Posterior vena cava (tissue), 2 donors: ENCODE data around the gene RGS1. TPM values are rescaled to one million over a fixed set of nuclear protein-coding genes. Genes with fewer than 3 reads are reported as not detected.

ENCODE experiments used
- DNase-seq: peaks from one replicate; pipeline ENCODE4 v3.0.0-alpha.2; 2020; ENCODE audit warnings: low spot score
- intact Hi-C, 2 donors: fragments of 100-400 bp; cut with DNase I; formaldehyde crosslinking; loops; one replicate each; pipeline versions ENCODE4 v1.14.1 to v1.14.2; 2022 to 2023
- total RNA-seq, 2 donors: library from RNA; stranded (reverse); fragmentation: NEBNext Ultra II Directional; extraction: Animal tissue kit (Norgen Biotek cat#: 25700); gene quantifications; one replicate each; pipeline ENCODE4 v1.2.1, GENCODE V29; 2021
- donor health status: DM: yes; HTN: yes; CAD: no.
- donor health status: DM: yes; HTN: yes; CAD: no.

Gene RGS1
- total RNA-seq, 2 donors from 2014 or later, result 13.0 to 32.0 TPM

DNA sequence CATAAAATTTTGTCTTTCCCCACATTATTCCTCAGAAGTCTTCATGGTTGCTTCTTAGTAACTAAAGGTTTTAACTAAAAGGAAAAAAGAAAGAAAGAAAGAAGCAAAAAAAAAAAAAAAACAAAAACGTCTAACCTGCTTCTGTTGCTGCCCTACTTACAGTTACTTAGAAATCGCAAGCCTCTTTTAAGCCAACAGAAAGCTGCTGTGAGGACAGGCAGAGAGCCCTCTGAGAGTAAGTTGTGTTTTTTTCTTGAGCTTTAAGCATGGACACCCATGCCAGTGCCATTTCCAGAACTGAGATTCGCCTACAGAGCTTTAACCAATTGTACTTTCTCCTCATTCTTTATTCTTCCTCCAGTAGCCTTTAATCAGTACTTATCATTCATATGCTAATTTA, 25.6 kb upstream of the RGS1 start:
- intact Hi-C loops, result no loop called here
- DNase-seq, result no peak

DNA sequence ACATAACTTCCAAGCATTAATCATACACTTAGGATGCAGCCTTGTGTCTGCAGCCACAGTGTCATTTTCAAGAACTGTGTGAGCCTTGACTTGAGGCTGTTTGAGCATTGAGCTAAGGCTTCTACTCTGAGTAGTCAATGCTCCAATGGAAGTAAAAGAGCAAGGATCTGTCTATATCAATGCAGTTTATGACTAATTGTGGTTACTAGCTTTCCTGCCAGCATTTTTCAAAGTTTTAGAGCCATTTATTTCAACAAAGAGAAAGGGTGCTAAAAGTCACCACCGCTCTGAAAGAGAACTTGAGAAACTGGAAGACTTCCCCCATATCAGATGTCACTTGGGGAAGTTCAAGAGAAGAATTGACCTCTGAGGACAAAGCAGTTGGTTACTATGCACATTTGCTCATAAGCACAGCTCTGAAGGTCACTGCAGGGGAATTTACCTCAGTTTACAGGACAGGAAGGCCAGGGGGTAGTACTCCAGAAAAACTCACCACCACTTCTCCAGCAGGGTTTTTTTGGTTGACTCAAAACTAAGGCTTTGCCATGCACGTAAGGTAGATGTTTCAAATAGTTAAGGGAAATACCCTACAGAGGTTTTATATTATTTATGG, 24.5 kb upstream of the RGS1 start:
- intact Hi-C loops, result no loop called here
- no peak for DNase-seq

DNA sequence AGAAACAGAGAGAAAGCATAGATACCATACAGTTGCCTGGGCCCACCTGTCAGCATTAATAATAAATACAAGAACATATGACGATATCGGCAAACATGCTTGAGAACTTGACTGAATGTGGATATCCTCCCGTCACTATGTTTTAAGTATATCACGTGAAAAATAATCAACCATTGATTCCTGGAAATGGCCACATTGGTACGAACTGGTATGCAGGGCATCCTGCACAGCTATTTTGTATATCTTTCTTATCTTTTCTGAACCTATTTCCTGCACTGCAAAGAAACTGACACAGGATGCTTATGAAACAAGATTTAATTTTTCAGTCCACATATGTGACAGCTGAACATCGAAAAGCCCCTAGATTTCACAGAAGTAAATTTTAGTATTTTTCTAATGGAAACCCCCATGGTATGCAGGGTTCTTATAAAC, 22.8 kb upstream of the RGS1 start:
- intact Hi-C loops, result no loop called here
- DNase-seq, result no peak

DNA sequence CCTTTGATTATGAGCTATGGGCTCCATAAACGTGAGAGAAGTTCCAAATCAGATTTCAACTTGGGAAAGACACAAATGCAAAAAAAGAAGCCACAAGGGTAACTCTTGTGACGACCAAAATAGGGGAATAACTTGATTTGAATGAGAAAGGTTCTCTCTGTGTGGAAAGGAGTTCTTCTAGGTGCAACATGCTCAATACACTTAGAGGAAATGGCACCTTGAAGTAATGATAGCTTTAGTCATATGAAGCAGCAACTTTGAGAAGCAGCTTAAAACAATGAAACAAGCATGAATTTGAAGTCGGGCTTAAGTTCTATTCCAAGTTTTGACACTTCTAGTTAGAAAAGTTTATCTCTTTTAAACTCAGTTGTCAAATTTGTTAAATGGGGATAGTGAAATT, 21.8 kb upstream of the RGS1 start:
- no peak for DNase-seq
- intact Hi-C loops, result no loop called here

DNA sequence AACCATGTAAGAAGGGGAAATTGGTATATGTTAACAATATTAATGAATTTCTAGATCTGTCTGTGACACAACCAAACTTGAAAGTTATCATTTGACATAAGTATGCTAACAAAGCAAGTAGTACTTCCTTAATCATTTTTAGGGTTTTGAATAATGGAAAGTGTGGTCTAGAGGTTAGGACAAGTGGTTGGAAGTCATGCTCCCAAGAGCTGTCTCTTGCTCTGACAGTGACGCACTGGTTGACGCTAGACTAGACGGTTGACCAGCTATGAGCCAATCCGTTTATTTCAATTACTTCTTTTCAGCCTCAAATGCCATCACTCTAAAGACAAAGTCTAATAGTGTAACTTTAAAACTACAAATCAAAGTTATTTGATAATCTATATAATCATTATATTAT, 20.7 kb upstream of the RGS1 start:
- intact Hi-C loops, result no loop called here
- DNase-seq, result no peak

DNA sequence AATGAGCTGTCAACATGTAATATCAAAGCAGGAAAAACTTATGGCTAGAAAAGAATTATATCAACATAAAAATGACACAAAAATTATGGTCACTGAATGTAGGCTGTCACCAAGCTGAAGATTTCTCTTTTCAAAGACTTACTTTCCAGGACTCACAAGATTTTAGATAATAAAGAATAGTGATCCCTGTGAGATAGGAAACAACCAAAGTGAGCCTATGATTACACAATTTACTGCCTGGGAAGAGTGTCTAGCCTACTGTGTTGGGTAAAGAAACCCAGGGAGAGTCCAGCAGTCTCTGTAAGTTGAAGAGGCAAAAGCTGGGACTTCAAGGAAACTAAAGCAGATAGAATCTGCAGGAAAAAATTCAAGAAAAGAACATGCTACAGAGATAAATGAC, 20.2 kb upstream of the RGS1 start:
- intact Hi-C loops, result no loop called here
- DNase-seq, result no peak

DNA sequence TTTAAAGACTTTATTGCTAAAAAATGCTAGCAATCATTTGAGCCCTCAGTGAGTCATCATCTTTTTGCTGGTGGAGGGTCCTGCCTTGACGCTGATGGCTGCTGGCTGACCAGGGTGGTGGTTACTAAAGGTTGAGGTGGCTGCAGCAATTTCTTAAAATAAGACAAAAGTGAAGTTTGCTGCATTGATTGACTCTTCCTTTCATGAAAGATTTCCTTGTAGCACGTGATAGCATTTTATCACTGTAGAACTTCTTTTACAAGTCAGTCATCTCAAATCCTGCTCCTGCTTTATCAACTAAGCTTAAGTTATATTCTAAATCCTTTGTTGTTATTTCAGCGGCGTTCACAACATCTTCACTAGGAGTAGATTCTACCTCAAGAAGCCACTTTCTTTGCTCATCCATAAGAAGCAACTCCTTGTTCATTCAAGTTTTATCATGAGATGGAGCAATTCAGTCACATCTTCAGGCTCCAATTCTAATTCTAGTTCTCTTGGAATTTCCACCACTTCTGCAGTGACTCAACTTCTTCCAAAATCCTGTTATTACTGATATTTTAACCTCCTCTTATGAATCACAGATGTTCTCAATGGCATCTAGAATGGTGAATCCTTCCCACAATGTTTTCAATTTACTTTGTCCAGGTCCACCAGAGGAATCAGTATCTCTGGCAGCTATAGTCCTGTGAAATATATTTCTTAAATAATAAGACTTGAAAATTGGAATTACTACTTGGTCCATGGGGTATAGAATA, 17.6 kb upstream of the RGS1 start:
- DNase-seq, result no peak
- intact Hi-C loops, result no loop called here

DNA sequence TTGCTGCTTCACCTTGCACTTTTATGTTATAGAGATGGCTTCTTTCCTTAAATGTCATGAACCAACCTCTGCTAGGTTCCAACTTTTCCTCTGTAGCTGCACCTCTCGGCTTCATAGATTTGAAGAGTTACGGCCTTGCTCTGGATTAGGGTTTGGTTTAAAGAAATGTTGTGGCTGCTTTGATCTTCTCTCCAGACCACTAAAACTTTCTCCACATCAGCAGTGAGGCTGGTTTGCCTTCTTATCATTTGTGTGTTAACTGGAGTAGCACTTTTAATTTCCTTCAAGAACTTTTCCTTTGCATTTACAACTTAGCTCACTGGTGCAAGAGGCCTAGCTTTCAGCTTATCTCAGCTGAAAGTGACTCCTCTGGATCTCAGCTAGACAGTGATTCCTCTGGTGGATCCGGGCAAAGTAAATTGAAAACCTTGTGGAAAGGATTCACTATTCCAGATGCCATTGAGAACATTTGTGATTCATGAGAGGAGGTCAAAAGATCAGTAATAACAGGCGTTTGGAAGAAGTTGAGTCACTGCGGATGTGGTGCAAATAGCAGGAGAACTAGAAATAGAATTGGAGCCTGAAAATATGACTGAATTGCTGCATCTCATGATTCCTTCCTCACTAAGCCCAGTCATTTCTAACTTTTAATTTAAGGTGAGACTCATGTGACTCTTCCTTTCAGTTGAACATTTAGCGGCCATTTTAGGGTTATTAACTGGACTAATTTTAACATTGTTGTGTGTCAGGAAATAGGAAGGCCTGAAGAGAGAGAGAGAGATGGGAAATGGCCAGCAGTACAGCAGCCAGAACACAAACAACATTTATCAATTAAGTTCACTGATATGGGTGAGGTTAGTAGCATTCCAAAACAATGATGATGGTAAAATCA, 16.2 kb upstream of the RGS1 start:
- no peak for DNase-seq
- intact Hi-C loops, result no loop called here

DNA sequence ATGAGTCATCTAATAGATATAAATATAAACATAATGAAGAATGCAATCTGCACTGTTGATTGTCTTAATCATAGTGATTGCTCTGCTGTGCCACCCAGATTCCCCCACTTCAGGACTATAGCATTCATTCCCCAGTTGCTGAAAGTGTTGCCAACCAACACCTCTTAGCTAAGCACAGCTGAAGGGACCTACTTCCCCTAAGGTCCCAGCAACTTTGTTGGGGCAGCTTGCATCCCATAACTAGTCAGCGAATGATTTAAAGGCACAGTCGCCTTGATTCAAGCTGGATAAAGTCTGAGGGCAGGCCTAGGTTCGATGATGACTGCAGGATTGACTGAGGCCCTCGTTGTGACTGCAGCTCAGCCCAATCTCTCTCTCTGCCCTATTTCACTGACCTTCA, 14.3 kb upstream of the RGS1 start:
- intact Hi-C loops, result no loop called here
- DNase-seq, result no peak

DNA sequence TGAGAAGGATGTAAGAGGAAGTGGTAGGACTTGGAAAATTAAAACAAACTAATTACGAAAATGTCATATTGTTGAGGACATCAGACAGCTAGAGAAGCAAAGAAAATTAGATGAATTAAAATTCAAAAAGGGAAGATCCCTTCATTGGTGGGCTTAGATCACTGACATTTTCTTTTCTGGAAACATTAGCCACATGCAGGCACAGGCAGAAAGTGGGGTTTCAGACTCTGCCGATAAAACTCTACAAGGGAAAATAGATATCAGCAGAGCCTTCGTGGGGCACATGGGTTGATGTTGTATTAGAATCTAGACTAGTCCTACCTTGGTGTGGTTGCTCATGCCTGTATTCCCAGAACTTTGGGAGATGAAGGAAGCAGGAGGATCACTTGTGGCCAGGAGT, 12.4 kb upstream of the RGS1 start:
- no peak for DNase-seq

DNA sequence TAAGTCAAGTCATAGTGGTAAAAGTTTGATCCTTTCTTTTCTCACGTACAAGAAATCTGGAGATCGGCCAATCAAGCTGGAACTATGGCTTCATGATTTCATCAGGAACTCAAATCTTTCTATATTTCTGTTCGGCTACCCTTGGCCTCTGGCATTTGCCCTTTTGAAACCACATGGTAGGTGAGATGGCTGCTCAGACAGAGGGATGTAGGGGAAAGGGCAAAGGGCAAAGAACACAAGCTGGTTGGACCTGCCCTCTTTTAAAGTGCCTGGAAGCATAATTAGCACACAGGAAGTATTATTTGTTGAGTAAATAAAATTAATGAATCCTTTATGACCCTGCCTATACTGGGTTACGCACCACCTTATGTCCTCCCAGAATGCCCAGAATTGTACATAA, 11.5 kb upstream of the RGS1 start:
- DNase-seq, result no peak
- intact Hi-C loops, result no loop called here

More for the DNA sequence above, 12.4 kb upstream of the RGS1 start:
- intact Hi-C loops, result no loop called here

DNA sequence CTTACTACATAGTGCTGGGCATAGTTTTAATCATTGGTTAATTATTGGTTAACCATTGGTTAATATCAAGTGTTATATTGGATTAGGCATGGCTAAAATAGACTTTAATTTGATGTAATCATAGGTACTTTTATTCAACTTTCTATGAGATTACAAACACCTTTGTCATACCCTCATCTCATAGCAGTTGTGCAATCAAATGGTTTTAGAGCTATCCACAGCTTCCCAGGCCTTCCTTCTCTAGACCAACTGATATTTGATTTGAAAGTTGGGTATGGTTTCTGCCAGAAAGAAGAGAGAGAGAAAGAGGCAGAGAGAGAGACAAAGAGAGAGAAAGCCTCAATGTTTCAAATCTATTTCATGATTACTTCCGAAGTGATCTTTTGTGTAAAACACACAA, 9.6 kb upstream of the RGS1 start:
- intact Hi-C loops, result no loop called here
- DNase-seq, result no peak

DNA sequence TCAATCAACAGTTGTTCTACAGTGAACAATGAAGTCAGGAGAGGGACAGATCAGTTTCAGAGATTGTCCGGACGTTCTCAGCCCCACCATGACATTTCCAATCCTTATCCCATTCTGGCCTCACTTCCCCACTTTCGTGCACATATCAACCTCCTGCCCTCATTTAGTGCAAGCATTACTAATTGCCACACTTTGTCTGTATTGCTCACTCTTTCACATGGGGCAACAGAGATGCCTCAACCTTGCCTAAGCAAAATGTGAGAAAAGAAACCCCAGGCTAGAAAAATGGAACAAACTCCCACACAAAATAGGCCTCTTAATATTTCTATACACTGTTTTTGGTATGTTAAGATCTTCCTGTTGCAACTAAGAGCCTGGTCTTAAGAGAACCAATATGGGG, 8.9 kb upstream of the RGS1 start:
- intact Hi-C loops, result no loop called here

DNA sequence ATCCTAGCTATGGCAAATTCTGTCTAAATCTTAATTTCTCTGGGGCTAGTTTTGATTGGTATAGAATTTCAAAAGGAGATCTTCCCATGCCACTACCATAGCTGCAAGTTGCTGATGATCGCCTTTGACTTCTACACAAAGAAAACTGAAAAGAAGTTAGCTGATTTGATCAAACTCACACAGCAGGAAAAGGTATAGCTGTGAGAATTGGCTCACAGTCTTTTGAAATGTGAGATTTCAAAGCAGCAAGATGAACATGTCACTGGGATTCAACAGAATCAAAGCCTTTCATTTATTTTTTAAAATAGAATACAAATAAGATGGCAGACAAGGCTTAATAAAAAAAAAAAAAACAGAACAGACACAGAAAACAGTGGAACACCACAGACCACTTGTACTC, 7.5 kb upstream of the RGS1 start:
- no peak for DNase-seq
- intact Hi-C loops, result no loop called here

More for the DNA sequence above, 8.9 kb upstream of the RGS1 start:
- no peak for DNase-seq

DNA sequence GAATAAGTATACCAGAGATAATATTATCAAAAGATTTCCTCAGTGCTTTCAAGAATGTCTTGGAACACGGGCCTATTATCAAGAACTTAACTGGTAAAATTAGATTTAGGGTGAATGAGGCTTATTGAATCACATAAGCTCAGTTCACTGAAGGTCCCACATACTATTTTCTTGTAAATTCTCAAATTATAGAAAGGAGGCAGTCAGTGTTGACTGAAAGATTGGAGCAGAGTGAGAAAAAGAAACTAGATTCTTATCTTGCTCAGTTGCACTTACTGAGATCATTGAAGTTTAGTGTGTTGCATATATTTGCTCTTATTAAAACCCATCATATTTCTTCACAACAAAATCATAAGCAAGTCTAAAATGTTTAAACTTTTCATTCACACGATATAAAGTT, 3.9 kb upstream of the RGS1 start:
- DNase-seq, result no peak
- intact Hi-C loops, result no loop called here

DNA sequence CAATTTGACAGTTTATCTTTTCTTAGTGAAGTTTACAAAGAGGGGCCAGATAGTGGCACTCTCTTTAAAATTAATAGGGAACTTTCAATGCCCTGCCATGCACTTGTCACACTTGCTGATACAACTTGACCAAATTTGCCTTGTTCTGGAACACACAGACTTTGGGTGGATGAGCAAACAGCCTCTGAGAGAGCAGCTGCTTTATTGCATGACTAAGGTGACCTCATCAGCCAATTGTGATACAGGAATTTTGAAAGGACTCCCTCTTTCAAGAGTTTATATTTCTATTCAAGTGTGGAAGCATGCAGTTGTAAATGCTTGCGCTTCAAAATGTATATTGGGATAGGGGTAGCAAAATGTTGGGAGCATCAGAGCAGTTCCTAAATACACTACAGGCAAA, 2.1 kb upstream of the RGS1 start:
- intact Hi-C loops, result no loop called here
- no peak for DNase-seq

DNA sequence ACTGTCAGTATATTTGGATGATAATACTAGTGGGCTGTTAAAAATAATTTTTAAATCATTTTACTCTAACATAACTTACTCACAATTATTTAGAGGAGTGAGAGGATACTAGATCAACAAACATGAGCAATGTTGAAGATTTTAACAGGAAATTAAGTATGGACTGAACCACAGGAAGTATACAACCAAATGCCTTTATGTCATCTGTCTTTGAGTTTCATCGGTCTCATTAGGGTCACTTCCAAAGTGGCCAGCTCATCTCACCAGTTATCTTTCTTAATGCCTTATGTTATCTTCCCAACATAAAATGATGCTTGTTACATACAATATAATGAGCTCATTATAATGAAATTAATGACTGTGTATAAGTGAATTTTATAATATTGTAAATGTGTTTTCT, 1.5 kb upstream of the RGS1 start:
- DNase-seq, result no peak
- intact Hi-C loops, result no loop called here

DNA sequence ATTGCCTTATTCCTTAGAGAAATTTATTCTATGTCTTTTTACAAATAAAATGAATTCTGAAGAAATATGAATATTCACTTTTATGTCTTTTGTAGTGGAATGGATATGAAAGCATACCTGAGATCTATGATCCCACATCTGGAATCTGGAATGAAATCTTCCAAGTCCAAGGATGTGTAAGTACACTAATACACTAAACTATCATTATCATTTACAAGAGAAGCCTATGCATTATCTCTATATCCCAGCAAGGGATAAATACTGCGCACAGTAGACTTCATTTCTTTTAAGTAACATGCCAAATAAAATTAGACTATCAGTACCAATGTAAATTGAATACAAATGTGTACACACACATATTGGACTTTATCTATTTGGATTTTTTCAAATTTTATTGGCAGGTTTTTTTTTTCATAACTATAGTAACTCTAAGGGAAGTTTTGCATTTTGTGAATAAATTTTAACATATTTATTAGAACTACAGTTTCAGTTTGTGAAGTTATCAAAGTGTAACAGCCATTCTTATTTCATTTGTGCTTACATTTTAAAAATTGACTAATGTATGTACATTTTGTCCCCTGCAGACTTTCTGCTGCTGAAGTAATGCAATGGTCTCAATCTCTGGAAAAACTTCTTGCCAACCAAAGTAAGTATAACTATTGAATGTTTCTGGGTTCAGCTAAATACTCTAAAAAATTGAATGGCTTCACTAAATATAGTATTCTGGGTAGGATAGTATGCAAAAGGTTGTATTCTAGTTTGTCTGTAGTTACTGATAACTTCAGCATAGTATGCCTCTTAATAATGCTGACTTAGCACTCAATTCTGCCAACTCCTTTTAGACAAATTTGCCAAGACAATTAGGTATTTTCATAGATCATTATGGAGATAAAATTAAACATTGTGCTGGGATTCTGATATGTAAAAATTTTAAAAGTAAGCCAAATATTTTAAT, 894 bp downstream of the RGS1 start:
- no peak for DNase-seq
- intact Hi-C loops, result no loop called here
